ENCODE results near the gene RTF1.

GRCh38 chr15:41513506-41514227 lies 96.8 kb downstream of the RTF1 start, which contains the start of gene LTK:
- TF ChIP-seq CTCF (IDR thresholded peaks at IDR 0.05) (no peak), EP300 (IDR thresholded peaks at IDR 0.05) (no peak)
